ENCODE data around the gene ADTRP. TPM values are rescaled to one million over a fixed set of nuclear protein-coding genes. Genes with fewer than 3 reads are reported as not detected.

Gene ADTRP
- total and polyA plus RNA-seq, 10 of the 15 experiments (the other 5 are each of a cell fraction or from before 2014, with no cell fraction given): 0.10 to 2.6 (median 2.1) TPM

DNA sequence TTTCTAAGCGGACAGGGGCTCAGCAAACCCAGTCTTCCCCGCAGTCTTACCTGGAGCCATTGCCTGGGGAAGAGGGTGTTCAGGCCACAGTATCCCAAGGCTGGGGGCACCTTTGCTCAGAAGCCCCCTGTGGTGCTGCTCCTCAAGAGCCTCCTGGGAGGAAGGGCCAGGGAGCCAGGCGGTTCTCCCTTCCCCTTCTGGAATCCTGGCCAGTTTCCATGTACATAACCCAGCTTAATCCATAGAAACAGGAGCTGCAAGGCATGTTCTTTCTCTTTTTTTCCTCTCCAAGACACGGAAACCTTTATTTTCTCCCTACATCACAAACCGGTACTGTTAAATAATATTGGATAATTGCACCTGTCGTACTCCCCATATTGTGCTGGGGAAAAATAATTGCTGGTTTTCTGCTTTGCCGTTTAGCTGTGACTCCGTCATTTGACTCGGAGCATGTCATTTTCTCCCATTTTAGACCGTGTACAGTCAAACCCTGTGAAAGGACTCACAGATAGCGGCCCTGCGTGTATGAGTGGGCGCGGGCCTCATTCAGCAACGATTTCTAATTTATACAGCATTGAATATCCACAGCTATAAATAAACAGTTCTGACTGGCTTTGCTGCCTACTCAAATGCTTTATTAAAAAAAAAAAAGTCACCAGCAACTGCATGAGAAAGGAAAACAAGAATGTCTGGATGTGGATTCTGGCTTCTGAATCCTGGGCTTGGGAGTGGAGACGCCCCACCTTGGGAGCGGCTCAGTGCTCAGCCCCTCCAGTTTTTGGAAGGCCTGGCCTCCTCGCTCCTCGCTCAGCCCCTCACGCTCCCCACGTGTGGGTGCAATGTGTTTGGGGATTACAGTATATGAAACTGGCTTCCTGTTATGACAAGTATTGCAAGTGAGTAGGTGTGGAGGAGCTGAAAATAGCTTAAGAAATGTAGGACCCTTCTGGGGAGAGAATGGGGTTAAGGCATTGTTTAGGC lies 67.3 kb downstream of the ADTRP start (continued):
- TF ChIP-seq, protein P1, sequence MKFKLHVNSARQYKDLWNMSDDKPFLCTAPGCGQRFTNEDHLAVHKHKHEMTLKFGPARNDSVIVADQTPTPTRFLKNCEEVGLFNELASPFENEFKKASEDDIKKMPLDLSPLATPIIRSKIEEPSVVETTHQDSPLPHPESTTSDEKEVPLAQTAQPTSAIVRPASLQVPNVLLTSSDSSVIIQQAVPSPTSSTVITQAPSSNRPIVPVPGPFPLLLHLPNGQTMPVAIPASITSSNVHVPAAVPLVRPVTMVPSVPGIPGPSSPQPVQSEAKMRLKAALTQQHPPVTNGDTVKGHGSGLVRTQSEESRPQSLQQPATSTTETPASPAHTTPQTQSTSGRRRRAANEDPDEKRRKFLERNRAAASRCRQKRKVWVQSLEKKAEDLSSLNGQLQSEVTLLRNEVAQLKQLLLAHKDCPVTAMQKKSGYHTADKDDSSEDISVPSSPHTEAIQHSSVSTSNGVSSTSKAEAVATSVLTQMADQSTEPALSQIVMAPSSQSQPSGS (IDR thresholded peaks at IDR 0.05; ENCODE audit: low read length): peak; percentile 91
- TF ChIP-seq PML (IDR thresholded peaks at IDR 0.05; ENCODE audit: low read length) (peak; percentile 65; the same call in 1 of the 2 replicates), EP300 (IDR thresholded peaks at IDR 0.05; ENCODE audit: borderline replicate concordance in 1 of 2, control insufficient read depth in 1 of 2, low read depth in 2 of 2, low read length in 2 of 2) (peak; percentile 73 to 78; a peak in 2 of 4 replicates), CHD1 (IDR thresholded peaks at IDR 0.05; ENCODE audit: low read depth, low read length) (no peak), EZH2 (IDR thresholded peaks at IDR 0.05; ENCODE audit: borderline replicate concordance, control insufficient read depth, low read depth, low read length) (no peak), BHLHE40 (IDR thresholded peaks at IDR 0.05; ENCODE audit: borderline replicate concordance in 1 of 2, low read depth in 2 of 2, low read length in 1 of 2) (peak; percentile 83 to 84), SP1 (IDR thresholded peaks at IDR 0.05; ENCODE audit: low read depth, low read length) (peak; percentile 76), ETV6 (conservative IDR thresholded peaks at IDR 0.05 in 1 of 2, IDR thresholded peaks at IDR 0.05 in 1 of 2; ENCODE audit: borderline replicate concordance in 1 of 2, low read depth in 1 of 2) (peak in 1 of 2 experiments; percentile 76; a peak in 1 of 4 replicates), BACH1 (IDR thresholded peaks at IDR 0.05; ENCODE audit: borderline replicate concordance) (peak; percentile 50; the same call in 1 of the 2 replicates)
